ENCODE data around the gene WFIKKN1.

- TF ChIP-seq CTCF (IDR thresholded peaks at IDR 0.05; ENCODE audit: insufficient read depth, low read depth, low read length) (no peak), EZH2 (IDR thresholded peaks at IDR 0.05; ENCODE audit: insufficient read depth, low read length) (no peak)
Observed at GRCh38 chr16:590188-590814, 40.5 kb upstream of the WFIKKN1 start.
